ENCODE results near the gene SNTB2. TPM values are rescaled to one million over a fixed set of nuclear protein-coding genes. Genes with fewer than 3 reads are reported as not detected.
A peak's percentile ranks its signal among the peaks of the same experiment; 100 is the strongest.

Gene SNTB2
- total and polyA plus RNA-seq, 9 of the 15 experiments (the other 6 are each of a cell fraction or from before 2014, with no cell fraction given): 1.2 to 13.7 (median 5.7) TPM

DNA sequence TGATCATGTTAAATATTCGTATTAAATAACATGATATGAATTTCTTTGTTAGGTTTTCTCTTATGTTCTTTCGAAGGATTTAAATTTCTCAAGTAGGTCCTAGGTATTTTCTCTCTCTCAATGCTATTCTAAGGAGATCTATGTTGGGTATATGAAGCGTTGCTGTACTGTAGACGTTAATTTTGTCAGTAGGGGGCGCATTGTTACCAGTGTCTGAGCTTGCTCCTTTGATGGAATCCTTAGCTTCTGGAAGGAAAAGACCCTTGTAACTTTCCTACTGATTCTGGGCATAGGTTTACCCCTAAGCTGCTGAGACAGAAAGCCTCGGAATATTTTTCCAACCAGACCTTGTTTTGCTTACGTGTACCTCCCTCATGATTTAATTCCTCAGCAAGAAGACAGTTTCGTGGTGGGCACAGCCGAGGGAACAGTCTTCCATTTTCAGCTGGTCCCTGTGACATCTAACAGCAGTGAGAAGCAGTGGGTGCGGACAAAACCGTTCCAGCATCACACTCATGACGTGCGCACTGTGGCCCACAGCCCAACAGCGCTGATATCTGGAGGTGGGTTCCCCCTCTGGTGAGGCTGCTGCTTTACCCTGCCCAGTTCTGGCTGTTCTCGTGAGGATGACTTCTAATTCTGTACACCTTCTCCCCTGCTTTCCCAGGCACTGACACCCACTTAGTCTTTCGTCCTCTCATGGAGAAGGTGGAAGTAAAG is 36.7 kb upstream of the SNTB2 start (continued):
- TF ChIP-seq, protein P1, sequence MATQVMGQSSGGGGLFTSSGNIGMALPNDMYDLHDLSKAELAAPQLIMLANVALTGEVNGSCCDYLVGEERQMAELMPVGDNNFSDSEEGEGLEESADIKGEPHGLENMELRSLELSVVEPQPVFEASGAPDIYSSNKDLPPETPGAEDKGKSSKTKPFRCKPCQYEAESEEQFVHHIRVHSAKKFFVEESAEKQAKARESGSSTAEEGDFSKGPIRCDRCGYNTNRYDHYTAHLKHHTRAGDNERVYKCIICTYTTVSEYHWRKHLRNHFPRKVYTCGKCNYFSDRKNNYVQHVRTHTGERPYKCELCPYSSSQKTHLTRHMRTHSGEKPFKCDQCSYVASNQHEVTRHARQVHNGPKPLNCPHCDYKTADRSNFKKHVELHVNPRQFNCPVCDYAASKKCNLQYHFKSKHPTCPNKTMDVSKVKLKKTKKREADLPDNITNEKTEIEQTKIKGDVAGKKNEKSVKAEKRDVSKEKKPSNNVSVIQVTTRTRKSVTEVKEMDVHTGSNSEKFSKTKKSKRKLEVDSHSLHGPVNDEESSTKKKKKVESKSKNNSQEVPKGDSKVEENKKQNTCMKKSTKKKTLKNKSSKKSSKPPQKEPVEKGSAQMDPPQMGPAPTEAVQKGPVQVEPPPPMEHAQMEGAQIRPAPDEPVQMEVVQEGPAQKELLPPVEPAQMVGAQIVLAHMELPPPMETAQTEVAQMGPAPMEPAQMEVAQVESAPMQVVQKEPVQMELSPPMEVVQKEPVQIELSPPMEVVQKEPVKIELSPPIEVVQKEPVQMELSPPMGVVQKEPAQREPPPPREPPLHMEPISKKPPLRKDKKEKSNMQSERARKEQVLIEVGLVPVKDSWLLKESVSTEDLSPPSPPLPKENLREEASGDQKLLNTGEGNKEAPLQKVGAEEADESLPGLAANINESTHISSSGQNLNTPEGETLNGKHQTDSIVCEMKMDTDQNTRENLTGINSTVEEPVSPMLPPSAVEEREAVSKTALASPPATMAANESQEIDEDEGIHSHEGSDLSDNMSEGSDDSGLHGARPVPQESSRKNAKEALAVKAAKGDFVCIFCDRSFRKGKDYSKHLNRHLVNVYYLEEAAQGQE (IDR thresholded peaks at IDR 0.05; ENCODE audit: borderline replicate concordance): peak; percentile 66; the same call in 1 of the 2 replicates
- TF ChIP-seq, protein P1 (CRISPR knock-in tag; IDR thresholded peaks at IDR 0.05; ENCODE audit: low read depth): no peak

All from K562 (cell line).